ENCODE data around the gene KNOP1.

DNA sequence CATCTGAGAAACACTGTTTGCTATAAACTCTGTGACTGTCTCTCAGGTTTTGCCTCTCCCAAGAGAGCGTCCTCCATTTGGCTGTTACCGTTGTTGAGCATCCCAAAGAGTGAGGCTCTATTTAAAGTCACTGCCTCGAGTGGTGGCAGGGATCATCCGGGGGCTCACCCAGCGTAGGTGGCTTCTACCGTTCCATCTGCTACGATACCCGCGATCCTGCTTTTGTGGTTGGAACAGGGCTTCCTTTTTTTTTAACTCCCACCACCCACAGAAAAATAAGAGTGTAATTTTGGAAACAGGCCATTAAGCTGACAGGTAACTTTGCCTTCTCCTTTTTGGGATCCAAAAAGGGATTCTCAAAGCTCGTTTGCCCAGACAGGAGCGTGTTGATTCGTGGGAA, 36.4 kb downstream of the KNOP1 start:
- TF ChIP-seq, protein P1, sequence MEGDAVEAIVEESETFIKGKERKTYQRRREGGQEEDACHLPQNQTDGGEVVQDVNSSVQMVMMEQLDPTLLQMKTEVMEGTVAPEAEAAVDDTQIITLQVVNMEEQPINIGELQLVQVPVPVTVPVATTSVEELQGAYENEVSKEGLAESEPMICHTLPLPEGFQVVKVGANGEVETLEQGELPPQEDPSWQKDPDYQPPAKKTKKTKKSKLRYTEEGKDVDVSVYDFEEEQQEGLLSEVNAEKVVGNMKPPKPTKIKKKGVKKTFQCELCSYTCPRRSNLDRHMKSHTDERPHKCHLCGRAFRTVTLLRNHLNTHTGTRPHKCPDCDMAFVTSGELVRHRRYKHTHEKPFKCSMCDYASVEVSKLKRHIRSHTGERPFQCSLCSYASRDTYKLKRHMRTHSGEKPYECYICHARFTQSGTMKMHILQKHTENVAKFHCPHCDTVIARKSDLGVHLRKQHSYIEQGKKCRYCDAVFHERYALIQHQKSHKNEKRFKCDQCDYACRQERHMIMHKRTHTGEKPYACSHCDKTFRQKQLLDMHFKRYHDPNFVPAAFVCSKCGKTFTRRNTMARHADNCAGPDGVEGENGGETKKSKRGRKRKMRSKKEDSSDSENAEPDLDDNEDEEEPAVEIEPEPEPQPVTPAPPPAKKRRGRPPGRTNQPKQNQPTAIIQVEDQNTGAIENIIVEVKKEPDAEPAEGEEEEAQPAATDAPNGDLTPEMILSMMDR (IDR thresholded peaks at IDR 0.05; ENCODE audit: low read length): no peak
- no peak for TF ChIP-seq EZH2 (IDR thresholded peaks at IDR 0.05; ENCODE audit: borderline replicate concordance, low read length)
